WTC11 (cell line): ENCODE data around the gene EIF2S1.

Source experiments
- FOXP1 ChIP-seq: sonication (generic); formaldehyde crosslinking; IDR thresholded peaks from 2 replicates; pipeline ENCODE4 v1.8.0; 2022; ENCODE audit warnings: missing genetic modification reagents, mild to moderate bottlenecking, moderate library complexity, borderline replicate concordance
- HMGXB4 ChIP-seq: sonication (generic); formaldehyde crosslinking; IDR thresholded peaks from 2 replicates; pipeline ENCODE4 v1.8.1; 2023; ENCODE audit warnings: mild to moderate bottlenecking, moderate library complexity, missing genetic modification reagents
- JUN ChIP-seq: sonication (generic); formaldehyde crosslinking; IDR thresholded peaks from 2 replicates; pipeline ENCODE4 v1.8.0; 2023; ENCODE audit warnings: mild to moderate bottlenecking, missing genetic modification reagents
- SMAD3 ChIP-seq: sonication (generic); formaldehyde crosslinking; IDR thresholded peaks from 2 replicates; pipeline ENCODE4 v1.8.0; 2022; ENCODE audit warnings: missing genetic modification reagents, mild to moderate bottlenecking, borderline replicate concordance
- TF ChIP-seq, protein P1 (sequence below): sonication (generic); formaldehyde crosslinking; IDR thresholded peaks from 2 replicates; pipeline ENCODE4 v1.8.1; 2022; ENCODE audit warnings: low read depth, mild to moderate bottlenecking, moderate library complexity, missing genetic modification reagents, borderline replicate concordance
- TF ChIP-seq, protein P2 (sequence below): fragments of 200-600 bp; IDR thresholded peaks from 2 replicates; pipeline ENCODE4 v1.8.0; 2022; ENCODE audit warnings: antibody characterized with exemption
- TF ChIP-seq, protein P3 (sequence below): sonication (generic); formaldehyde crosslinking; IDR thresholded peaks from 2 replicates; pipeline ENCODE4 v1.8.1; 2023; ENCODE audit warnings: mild to moderate bottlenecking, missing genetic modification reagents, moderate library complexity
- TF ChIP-seq, protein P4 (sequence below): sonication (generic); formaldehyde crosslinking; IDR thresholded peaks from 2 replicates; pipeline ENCODE4 v1.8.0; 2022; ENCODE audit warnings: mild to moderate bottlenecking, missing genetic modification reagents

DNA sequence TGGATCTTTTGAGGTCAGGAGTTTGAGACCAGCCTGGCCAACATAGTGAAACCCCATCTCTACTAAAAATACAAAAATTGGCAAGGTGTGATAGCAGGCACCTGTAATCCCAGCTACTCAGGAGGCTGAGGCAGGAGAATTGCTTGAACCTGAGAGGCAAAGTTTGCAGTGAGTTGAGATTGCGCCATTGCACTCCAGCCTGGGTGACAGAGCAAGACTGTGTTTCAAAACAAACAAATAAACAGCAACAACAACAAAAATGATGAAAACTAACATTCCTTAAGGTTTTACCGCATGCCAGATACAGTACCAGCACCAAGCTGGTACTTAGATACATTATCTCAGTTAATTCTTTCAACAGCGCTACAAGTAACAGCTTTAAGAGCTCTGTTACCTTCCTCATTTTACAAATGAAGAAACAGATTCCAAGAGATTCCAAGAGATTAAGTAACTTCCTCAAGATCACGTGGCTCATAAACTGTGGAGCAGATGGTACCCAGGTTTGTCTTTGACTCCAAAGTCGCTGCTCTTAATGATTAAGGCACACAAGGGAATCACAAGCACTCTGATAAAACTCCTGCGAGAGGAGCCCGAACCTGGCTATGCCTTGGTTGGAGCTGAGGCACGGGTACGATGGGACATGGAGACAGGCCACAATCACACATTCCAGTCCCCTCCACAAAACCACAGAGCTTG lies 69.5 kb downstream of the EIF2S1 start:
- TF ChIP-seq, protein P1, sequence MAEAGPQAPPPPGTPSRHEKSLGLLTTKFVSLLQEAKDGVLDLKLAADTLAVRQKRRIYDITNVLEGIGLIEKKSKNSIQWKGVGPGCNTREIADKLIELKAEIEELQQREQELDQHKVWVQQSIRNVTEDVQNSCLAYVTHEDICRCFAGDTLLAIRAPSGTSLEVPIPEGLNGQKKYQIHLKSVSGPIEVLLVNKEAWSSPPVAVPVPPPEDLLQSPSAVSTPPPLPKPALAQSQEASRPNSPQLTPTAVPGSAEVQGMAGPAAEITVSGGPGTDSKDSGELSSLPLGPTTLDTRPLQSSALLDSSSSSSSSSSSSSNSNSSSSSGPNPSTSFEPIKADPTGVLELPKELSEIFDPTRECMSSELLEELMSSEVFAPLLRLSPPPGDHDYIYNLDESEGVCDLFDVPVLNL (CRISPR knock-in tag): no peak
- TF ChIP-seq SMAD3 (CRISPR knock-in tag) (no peak), JUN (CRISPR knock-in tag) (no peak), FOXP1 (no peak), HMGXB4 (CRISPR knock-in tag) (no peak)
- TF ChIP-seq, protein P2, sequence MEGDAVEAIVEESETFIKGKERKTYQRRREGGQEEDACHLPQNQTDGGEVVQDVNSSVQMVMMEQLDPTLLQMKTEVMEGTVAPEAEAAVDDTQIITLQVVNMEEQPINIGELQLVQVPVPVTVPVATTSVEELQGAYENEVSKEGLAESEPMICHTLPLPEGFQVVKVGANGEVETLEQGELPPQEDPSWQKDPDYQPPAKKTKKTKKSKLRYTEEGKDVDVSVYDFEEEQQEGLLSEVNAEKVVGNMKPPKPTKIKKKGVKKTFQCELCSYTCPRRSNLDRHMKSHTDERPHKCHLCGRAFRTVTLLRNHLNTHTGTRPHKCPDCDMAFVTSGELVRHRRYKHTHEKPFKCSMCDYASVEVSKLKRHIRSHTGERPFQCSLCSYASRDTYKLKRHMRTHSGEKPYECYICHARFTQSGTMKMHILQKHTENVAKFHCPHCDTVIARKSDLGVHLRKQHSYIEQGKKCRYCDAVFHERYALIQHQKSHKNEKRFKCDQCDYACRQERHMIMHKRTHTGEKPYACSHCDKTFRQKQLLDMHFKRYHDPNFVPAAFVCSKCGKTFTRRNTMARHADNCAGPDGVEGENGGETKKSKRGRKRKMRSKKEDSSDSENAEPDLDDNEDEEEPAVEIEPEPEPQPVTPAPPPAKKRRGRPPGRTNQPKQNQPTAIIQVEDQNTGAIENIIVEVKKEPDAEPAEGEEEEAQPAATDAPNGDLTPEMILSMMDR: no peak
- TF ChIP-seq, protein P3, sequence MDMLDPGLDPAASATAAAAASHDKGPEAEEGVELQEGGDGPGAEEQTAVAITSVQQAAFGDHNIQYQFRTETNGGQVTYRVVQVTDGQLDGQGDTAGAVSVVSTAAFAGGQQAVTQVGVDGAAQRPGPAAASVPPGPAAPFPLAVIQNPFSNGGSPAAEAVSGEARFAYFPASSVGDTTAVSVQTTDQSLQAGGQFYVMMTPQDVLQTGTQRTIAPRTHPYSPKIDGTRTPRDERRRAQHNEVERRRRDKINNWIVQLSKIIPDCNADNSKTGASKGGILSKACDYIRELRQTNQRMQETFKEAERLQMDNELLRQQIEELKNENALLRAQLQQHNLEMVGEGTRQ (CRISPR knock-in tag): no peak
- TF ChIP-seq, protein P4, sequence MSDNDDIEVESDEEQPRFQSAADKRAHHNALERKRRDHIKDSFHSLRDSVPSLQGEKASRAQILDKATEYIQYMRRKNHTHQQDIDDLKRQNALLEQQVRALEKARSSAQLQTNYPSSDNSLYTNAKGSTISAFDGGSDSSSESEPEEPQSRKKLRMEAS (CRISPR knock-in tag): no peak
